K562 (cell line): ENCODE results near the gene CCNB1IP1. TPM values are rescaled to one million over a fixed set of nuclear protein-coding genes. Genes with fewer than 3 reads are reported as not detected.

Experiments
- BACH1 ChIP-seq: fragments of 200-800 bp; sonication (Bioruptor generic); IDR thresholded peaks from 2 replicates; pipeline ENCODE4 v1.6.1; 2016; ENCODE audit warnings: missing genetic modification characterization, missing compliant biosample characterization
- BDP1 ChIP-seq: IDR thresholded peaks from 3 replicates; pipeline ENCODE4 v1.6.1; 2011; ENCODE audit not compliant: insufficient read length, insufficient read depth
- CXXC5 ChIP-seq: fragments of 250-450 bp; sonication (Bioruptor Pico); IDR thresholded peaks from 2 replicates; pipeline ENCODE4 v1.8.0; 2022; ENCODE audit warnings: inconsistent platforms, mild to moderate bottlenecking, moderate library complexity
- ERF ChIP-seq: fragments of 450-650 bp; formaldehyde crosslinking; IDR thresholded peaks from 2 replicates; pipeline ENCODE4 v1.4.0; 2020; ENCODE audit warnings: mild to moderate bottlenecking, mixed read lengths
- HMG20B ChIP-seq: fragments of 250-450 bp; sonication (Bioruptor Pico); IDR thresholded peaks from 2 replicates; pipeline ENCODE4 v1.5.0; 2021; ENCODE audit warnings: mild to moderate bottlenecking
- ILF3 ChIP-seq: fragments of 450-650 bp; IDR thresholded peaks from 2 replicates; pipeline ENCODE4 v1.6.1; 2018; ENCODE audit warnings: antibody characterized with exemption, mild to moderate bottlenecking, moderate library complexity, borderline replicate concordance
- NFE2L1 ChIP-seq: fragments of 450-650 bp; IDR thresholded peaks from 2 replicates; pipeline ENCODE4 v1.6.1; 2016; ENCODE audit warnings: missing genetic modification characterization, low read depth, mild to moderate bottlenecking, missing compliant biosample characterization, moderate library complexity, borderline replicate concordance
- POLR2AphosphoS5 ChIP-seq: IDR thresholded peaks from 2 replicates; pipeline ENCODE4 v1.6.1; 2011; ENCODE audit warnings: mild to moderate bottlenecking, low read depth, low read length, moderate library complexity; ENCODE audit not compliant: control insufficient read depth, insufficient read depth
- POLR2H ChIP-seq: IDR thresholded peaks from 2 replicates; pipeline ENCODE4 v1.6.1; 2016; ENCODE audit warnings: missing genetic modification characterization, low read depth, mild to moderate bottlenecking, control low read depth, missing compliant biosample characterization, moderate library complexity
- TBL1XR1 ChIP-seq, 2 experiments: IDR thresholded peaks; 2 replicates each; pipeline ENCODE4 v1.6.1; 2012; ENCODE audit warnings: improper control_type of control experiment in 2 of 2, low read length in 2 of 2, mild to moderate bottlenecking in 1 of 2
- ZBTB7A ChIP-seq: IDR thresholded peaks from 2 replicates; pipeline ENCODE4 v1.6.1; 2011; ENCODE audit warnings: low read depth, mild to moderate bottlenecking, low read length, moderate library complexity, borderline replicate concordance; ENCODE audit not compliant: control insufficient read depth
- ZKSCAN3 ChIP-seq: fragments of 250-450 bp; sonication (Bioruptor Pico); IDR thresholded peaks from 2 replicates; pipeline ENCODE4 v1.4.0; 2020
- ZNF384 ChIP-seq: IDR thresholded peaks from 2 replicates; pipeline ENCODE4 v1.6.1; 2012; ENCODE audit warnings: low read depth, low read length, improper control_type of control experiment
- ZNF395 ChIP-seq: fragments of 200-800 bp; sonication (Bioruptor generic); IDR thresholded peaks from 2 replicates; pipeline ENCODE4 v1.6.1; 2017; ENCODE audit warnings: missing genetic modification characterization, missing compliant biosample characterization
- ZNF584 ChIP-seq: fragments of 200-800 bp; sonication (Bioruptor generic); IDR thresholded peaks from 2 replicates; pipeline ENCODE4 v1.6.1; 2016; ENCODE audit warnings: low read depth, mild to moderate bottlenecking, missing genetic modification characterization, missing compliant biosample characterization
- ZNF766 ChIP-seq: fragments of 200-800 bp; sonication (Bioruptor generic); conservative IDR thresholded peaks from 2 replicates; pipeline ENCODE4 v1.6.1; 2016; ENCODE audit warnings: missing genetic modification characterization, missing compliant biosample characterization
- polyA plus RNA-seq, 8 experiments: library from polyadenylated mRNA; depleted of rRNA in 4 of 8; stranded (reverse) in 5 of 8; unstranded in 3 of 8; fragments of >200 nt; fragmentation: Nextera tagmentation in 2 of 8; fragmentation: Illumina TruSeq in 1 of 8; extraction: Ambion mirVana in 2 of 8; extraction: Trizol in 1 of 8; gene quantifications; 2 replicates each; pipeline versions ENCODE4 v1.2.1 to v1.2.3, GENCODE V29; 2011 to 2014; ENCODE audit warnings: inconsistent platforms in 1 of 8, missing spikeins in 1 of 8
- total RNA-seq, 7 experiments: library from RNA; depleted of rRNA in 6 of 7; stranded (reverse); fragments of >200 nt in 6 of 7; fragmentation: Illumina TruSeq in 2 of 7; extraction: Trizol in 2 of 7; gene quantifications; 2 replicates each; pipeline versions ENCODE4 v1.2.1 to v1.2.3, GENCODE V29; 2011 to 2021; ENCODE audit warnings: low replicate concordance in 1 of 7
- TF ChIP-seq, protein P1 (sequence below): sonication (generic); formaldehyde crosslinking; IDR thresholded peaks from 2 replicates; pipeline ENCODE4 v1.5.0; 2020; ENCODE audit warnings: missing genetic modification reagents
- TF ChIP-seq, protein P2 (sequence below): sonication (generic); formaldehyde crosslinking; IDR thresholded peaks from 2 replicates; pipeline ENCODE4 v1.8.1; 2022; ENCODE audit warnings: missing genetic modification reagents
- TF ChIP-seq, protein P3 (sequence below): fragments of 250-450 bp; sonication (Bioruptor Pico); IDR thresholded peaks from 2 replicates; pipeline ENCODE4 v1.4.0; 2020; ENCODE audit warnings: mild to moderate bottlenecking
- TF ChIP-seq, protein P4 (sequence below): fragments of 450-650 bp; IDR thresholded peaks from 2 replicates; pipeline ENCODE4 v1.6.1; 2016

Gene CCNB1IP1
- total and polyA plus RNA-seq, 9 of the 15 experiments (the other 6 are each of a cell fraction or from before 2014, with no cell fraction given): 51.8 to 152 (median 81.0) TPM

GRCh38 chr14:20343092-20343861, 10.2 kb upstream of the CCNB1IP1 start, which contains the start of gene PARP2 (continued):
- TF ChIP-seq ERF (no peak), BDP1 (peak; percentile 41), POLR2AphosphoS5 (peak; percentile 94), BACH1 (tag) (no peak), HMG20B (CRISPR knock-in tag) (no peak), TBL1XR1 (IDR thresholded peaks at IDR 0.05; ENCODE audit: low read length in 2 of 2) (peak in 1 of 2 experiments; percentile 38; a peak in 1 of 4 replicates), ZNF395 (CRISPR knock-in tag) (peak; percentile 39; the same call in 1 of the 2 replicates), ZBTB7A (peak; percentile 58), ZNF766 (no peak), ZNF384 (peak; percentile 38; the same call in 1 of the 2 replicates), ZNF584 (CRISPR knock-in tag) (no peak), ZKSCAN3 (CRISPR knock-in tag) (no peak), NFE2L1 (tag) (no peak), CXXC5 (CRISPR knock-in tag) (peak; percentile 66; the same call in 1 of the 2 replicates), ILF3 (peak; percentile 28; the same call in 1 of the 2 replicates), POLR2H (tag) (peak; percentile 98)
- TF ChIP-seq, protein P1, sequence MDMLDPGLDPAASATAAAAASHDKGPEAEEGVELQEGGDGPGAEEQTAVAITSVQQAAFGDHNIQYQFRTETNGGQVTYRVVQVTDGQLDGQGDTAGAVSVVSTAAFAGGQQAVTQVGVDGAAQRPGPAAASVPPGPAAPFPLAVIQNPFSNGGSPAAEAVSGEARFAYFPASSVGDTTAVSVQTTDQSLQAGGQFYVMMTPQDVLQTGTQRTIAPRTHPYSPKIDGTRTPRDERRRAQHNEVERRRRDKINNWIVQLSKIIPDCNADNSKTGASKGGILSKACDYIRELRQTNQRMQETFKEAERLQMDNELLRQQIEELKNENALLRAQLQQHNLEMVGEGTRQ: no peak
- TF ChIP-seq, protein P2, sequence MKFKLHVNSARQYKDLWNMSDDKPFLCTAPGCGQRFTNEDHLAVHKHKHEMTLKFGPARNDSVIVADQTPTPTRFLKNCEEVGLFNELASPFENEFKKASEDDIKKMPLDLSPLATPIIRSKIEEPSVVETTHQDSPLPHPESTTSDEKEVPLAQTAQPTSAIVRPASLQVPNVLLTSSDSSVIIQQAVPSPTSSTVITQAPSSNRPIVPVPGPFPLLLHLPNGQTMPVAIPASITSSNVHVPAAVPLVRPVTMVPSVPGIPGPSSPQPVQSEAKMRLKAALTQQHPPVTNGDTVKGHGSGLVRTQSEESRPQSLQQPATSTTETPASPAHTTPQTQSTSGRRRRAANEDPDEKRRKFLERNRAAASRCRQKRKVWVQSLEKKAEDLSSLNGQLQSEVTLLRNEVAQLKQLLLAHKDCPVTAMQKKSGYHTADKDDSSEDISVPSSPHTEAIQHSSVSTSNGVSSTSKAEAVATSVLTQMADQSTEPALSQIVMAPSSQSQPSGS (CRISPR knock-in tag): peak; percentile 50; the same call in 1 of the 2 replicates
- TF ChIP-seq, protein P3, sequence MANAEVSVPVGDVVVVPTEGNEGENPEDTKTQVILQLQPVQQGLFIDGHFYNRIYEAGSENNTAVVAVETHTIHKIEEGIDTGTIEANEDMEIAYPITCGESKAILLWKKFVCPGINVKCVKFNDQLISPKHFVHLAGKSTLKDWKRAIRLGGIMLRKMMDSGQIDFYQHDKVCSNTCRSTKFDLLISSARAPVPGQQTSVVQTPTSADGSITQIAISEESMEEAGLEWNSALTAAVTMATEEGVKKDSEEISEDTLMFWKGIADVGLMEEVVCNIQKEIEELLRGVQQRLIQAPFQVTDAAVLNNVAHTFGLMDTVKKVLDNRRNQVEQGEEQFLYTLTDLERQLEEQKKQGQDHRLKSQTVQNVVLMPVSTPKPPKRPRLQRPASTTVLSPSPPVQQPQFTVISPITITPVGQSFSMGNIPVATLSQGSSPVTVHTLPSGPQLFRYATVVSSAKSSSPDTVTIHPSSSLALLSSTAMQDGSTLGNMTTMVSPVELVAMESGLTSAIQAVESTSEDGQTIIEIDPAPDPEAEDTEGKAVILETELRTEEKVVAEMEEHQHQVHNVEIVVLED (CRISPR knock-in tag): peak; percentile 44; the same call in 1 of the 2 replicates
- TF ChIP-seq, protein P4, sequence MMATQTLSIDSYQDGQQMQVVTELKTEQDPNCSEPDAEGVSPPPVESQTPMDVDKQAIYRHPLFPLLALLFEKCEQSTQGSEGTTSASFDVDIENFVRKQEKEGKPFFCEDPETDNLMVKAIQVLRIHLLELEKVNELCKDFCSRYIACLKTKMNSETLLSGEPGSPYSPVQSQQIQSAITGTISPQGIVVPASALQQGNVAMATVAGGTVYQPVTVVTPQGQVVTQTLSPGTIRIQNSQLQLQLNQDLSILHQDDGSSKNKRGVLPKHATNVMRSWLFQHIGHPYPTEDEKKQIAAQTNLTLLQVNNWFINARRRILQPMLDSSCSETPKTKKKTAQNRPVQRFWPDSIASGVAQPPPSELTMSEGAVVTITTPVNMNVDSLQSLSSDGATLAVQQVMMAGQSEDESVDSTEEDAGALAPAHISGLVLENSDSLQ: peak; percentile 96
